Fibroblast of skin of right quadriceps (primary cell): ENCODE measurements around the gene MLLT11.
"Not testable (repeated sequence)": the region's sequence is repeated elsewhere in the genome, so short reads cannot be mapped to it uniquely, and the experiment has no call there.

Experiments
- DNase-seq: peaks from one replicate; pipeline ENCODE4 v3.0.0-alpha.2; 2013

Gene MLLT11

DNA sequence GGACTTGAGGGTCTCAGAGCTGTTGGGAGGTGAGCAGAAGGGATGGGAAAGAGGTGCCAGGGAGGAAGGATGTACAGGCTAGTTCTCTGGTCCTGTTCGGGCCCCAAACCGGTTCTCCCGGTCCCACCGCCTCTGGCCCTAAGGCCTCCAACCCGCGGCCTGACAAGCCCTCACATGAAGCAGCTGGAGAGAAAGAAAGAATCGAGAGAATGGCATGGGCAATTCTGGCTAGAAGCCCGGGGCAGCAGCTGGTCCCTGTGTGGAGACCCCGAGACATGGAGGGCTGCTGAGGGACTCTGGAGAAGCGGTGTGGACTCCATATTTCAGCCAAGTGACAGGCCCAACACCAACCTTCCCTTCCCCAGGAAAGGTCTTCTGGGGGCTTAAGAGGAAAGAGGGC, 1.5 kb upstream of the MLLT11 start:
- DNase-seq: no peak

GRCh38 chr1:151059109-151060006, 839 bp upstream of the MLLT11 start, which contains the start of gene CDC42SE1:
Gene CDC42SE1, minus strand, starts transcription at chr1:151059622. Its CDS starts 3,892 bp downstream, at chr1:151055730.
- peak; percentile 83 for DNase-seq

- DNase-seq: peak; percentile 35
These were observed 642 bp downstream of the MLLT11 start for GRCh38 chr1:151060657-151061421.

DNA sequence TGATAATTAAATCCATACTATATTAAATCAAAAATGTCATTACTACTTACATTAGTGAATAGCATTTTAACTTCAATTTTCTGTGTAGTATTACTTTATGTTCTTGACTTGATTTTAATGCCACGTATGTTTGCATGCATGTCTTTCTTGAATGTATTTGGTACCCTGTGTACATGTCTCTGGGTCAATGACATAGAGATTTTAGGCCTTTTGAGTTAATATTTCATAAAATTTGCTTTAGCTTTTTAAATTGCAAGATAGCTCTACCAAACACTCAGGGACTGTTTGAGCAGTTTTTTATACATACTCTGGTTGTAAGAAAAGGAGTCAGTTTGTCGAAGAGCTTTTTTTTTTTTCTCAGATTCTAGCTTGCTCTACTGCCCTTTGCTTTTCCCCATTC, 1.5 kb downstream of the MLLT11 start:
- no peak for DNase-seq

- peak; percentile 79 for DNase-seq
These were observed 2.7 kb downstream of the MLLT11 start for GRCh38 chr1:151062741-151063371.

DNA sequence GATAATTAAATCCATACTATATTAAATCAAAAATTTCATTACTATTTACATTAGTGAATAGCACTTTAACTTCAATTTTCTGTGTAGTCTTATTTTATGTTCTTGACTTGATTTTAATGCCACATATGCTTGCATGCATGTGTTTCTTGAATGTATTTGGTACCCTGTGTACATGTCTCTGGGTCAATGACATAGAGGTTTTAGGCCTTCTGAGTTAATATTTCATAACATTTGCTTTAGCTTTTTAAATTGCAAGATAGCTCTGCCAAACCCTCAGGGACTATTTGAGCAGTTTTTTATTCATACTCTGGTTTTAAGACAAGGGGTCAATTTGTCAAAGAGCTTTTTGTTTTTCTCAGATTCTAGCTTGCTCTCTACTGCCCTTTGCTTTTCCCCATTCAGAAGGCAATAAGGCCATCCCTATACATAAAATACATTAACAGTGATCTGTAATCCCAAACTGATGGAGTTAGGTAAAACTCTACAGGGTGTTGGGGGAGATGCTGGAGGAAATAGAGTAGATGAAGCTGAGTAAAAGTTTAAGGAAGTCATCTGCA, 5.0 kb downstream of the MLLT11 start:
- no peak for DNase-seq

DNA sequence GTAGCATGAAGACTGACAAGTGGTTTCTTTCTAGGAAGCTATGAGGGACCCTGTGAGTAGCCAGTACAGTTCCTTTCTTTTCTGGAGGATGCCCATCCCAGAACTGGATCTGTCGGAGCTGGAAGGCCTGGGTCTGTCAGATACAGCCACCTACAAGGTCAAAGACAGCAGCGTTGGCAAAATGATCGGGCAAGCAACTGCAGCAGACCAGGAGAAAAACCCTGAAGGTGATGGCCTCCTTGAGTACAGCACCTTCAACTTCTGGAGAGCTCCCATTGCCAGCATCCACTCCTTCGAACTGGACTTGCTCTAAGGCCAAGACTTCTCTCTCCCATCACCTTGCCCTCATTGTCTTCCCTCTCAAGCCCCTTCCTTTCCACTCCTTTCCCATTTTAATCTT, 7.0 kb downstream of the MLLT11 start:
- DNase-seq: no peak

- DNase-seq: no peak
These were observed 8.9 kb downstream of the MLLT11 start for GRCh38 chr1:151069103-151069486.

GRCh38 chr1:151070474-151071276, 10.5 kb downstream of the MLLT11 start, which contains the start of gene GABPB2:
Gene GABPB2, plus strand, starts transcription at chr1:151070761. Its CDS starts 17,429 bp downstream, at chr1:151088190.
- DNase-seq: peak; percentile 98

- DNase-seq: no peak
These were observed 12.0 kb downstream of the MLLT11 start for GRCh38 chr1:151072224-151072623.

GRCh38 chr1:151085953-151086559, 25.9 kb downstream of the MLLT11 start:
- DNase-seq: no peak

DNA sequence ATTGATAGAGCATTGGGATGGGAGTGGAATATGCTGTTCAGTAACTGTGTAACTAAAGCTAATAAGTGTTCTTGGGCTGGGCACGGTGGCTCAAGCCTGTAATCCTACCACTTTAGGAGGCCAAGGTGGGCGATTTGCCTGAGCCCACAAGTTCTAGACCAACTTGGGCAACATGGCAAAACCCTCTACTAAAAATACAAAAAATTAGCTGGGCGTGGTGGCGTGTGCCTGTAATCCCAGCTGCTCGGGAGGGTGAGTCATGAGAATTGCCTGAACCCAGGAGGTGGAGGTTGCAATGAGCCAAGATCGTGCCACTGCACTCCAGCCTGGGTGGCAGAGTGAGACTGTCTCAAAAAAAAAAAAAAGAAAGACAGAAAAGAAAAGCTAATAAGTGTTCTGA, 37.2 kb downstream of the MLLT11 start:
- DNase-seq: not testable (repeated sequence)

GRCh38 chr1:151098126-151098525, 37.9 kb downstream of the MLLT11 start:
- no peak for DNase-seq

- no peak for DNase-seq
These were observed 44.4 kb downstream of the MLLT11 start for GRCh38 chr1:151104630-151105029.

- DNase-seq: peak; percentile 42
These were observed 46.7 kb downstream of the MLLT11 start for GRCh38 chr1:151106894-151107293.

- DNase-seq: no peak
These were observed 48.1 kb downstream of the MLLT11 start for GRCh38 chr1:151108331-151108730.

- DNase-seq: no peak
These were observed 53.7 kb downstream of the MLLT11 start for GRCh38 chr1:151113877-151114276.
